ENCODE data around the gene P2RY11. TPM values are rescaled to one million over a fixed set of nuclear protein-coding genes. Genes with fewer than 3 reads are reported as not detected.

The P2RY11 gene
- total RNA-seq, 2 donors from 2014 or later = 114 to 237 TPM

- H3K4me1 Mint-ChIP-seq = peaks cover 40% of the 10 kb centered on the region
These were observed 6.6 kb upstream of the P2RY11 start for GRCh38 chr19:10104665-10105508.

GRCh38 chr19:10105509-10106099 is 5.9 kb upstream of the P2RY11 start:
- peaks cover 77% of the 10 kb centered on the region for H3K36me3 Mint-ChIP-seq (ENCODE audit: low read depth)
- peak overlapping the region; percentile 97 for H3K27ac Mint-ChIP-seq
- H3K4me1 Mint-ChIP-seq = peaks cover 40% of the 10 kb centered on the region
- ATAC-seq (replicated peaks) = peak; percentile 54
- H3K9me3 Mint-ChIP-seq = no peaks in the 10 kb centered on the region
- peak overlapping the region; percentile 99 for H3K4me3 Mint-ChIP-seq
- no peaks in the 10 kb centered on the region for H3K27me3 Mint-ChIP-seq

More at GRCh38 chr19:10104665-10105508, 6.6 kb upstream of the P2RY11 start:
- Mint-ChIP-seq H3K4me3 (peak overlapping the region; percentile 99), H3K36me3 (ENCODE audit: low read depth) (peaks cover 73% of the 10 kb centered on the region), H3K9me3 (no peaks in the 10 kb centered on the region), H3K27ac (peak overlapping the region; percentile 97), H3K27me3 (no peaks in the 10 kb centered on the region)
- peak; percentile 75 for ATAC-seq (replicated peaks)

- ATAC-seq (replicated peaks) = peak; percentile 68
- H3K27me3 Mint-ChIP-seq = no peaks in the 10 kb centered on the region
- H3K27ac Mint-ChIP-seq = peak within 1 kb of the TSS; percentile 97
- peaks cover 82% of the 10 kb centered on the region for H3K36me3 Mint-ChIP-seq (ENCODE audit: low read depth)
- H3K4me1 Mint-ChIP-seq = peaks cover 43% of the 10 kb centered on the region
- no peaks in the 10 kb centered on the region for H3K9me3 Mint-ChIP-seq
- peak within 1 kb of the TSS; percentile 99 for H3K4me3 Mint-ChIP-seq
These were observed 5.2 kb upstream of the P2RY11 start, which contains the start of gene PPAN for GRCh38 chr19:10106100-10106936. TSS of gene PPAN (plus strand) at chr19:10106362. CDS start at chr19:10106395, 33 bp downstream.

GRCh38 chr19:10107254-10107653 is 4.2 kb upstream of the P2RY11 start:
- Mint-ChIP-seq H3K27me3 (no peaks in the 10 kb centered on the region), H3K4me3 (peak overlapping the region; percentile 99), H3K9me3 (no peaks in the 10 kb centered on the region), H3K27ac (peak overlapping the region; percentile 97), H3K36me3 (ENCODE audit: low read depth) (peaks cover 87% of the 10 kb centered on the region), H3K4me1 (peaks cover 44% of the 10 kb centered on the region)
- ATAC-seq (replicated peaks) = no peak

GRCh38 chr19:10107817-10108367 is 3.6 kb upstream of the P2RY11 start:
- Mint-ChIP-seq H3K4me3 (peak overlapping the region; percentile 99), H3K36me3 (ENCODE audit: low read depth) (peaks cover 87% of the 10 kb centered on the region), H3K27me3 (no peaks in the 10 kb centered on the region), H3K9me3 (no peaks in the 10 kb centered on the region), H3K27ac (peak overlapping the region; percentile 97), H3K4me1 (peaks cover 44% of the 10 kb centered on the region)
- no peak for ATAC-seq (replicated peaks)

- H3K27me3 Mint-ChIP-seq = no peaks in the 10 kb centered on the region
- peak overlapping the region; percentile 99 for H3K4me3 Mint-ChIP-seq
- no peak for ATAC-seq (replicated peaks)
- peak overlapping the region; percentile 95 for H3K27ac Mint-ChIP-seq
- H3K4me1 Mint-ChIP-seq = peaks cover 42% of the 10 kb centered on the region
- peaks cover 99% of the 10 kb centered on the region for H3K36me3 Mint-ChIP-seq (ENCODE audit: low read depth)
- H3K9me3 Mint-ChIP-seq = no peaks in the 10 kb centered on the region
These were observed 2.0 kb upstream of the P2RY11 start for GRCh38 chr19:10109528-10109927.

- H3K27ac Mint-ChIP-seq = peak overlapping the region; percentile 95
- peaks cover 34% of the 10 kb centered on the region for H3K4me1 Mint-ChIP-seq
- peaks cover 100% of the 10 kb centered on the region for H3K36me3 Mint-ChIP-seq (ENCODE audit: low read depth)
- no peak for ATAC-seq (replicated peaks)
- no peaks in the 10 kb centered on the region for H3K27me3 Mint-ChIP-seq
- H3K4me3 Mint-ChIP-seq = peak overlapping the region; percentile 99
- H3K9me3 Mint-ChIP-seq = no peaks in the 10 kb centered on the region
These were observed 1.2 kb upstream of the P2RY11 start for GRCh38 chr19:10110076-10110971.

GRCh38 chr19:10110972-10111317 is 548 bp upstream of the P2RY11 start:
- Mint-ChIP-seq H3K4me1 (peaks cover 30% of the 10 kb centered on the region), H3K27me3 (no peaks in the 10 kb centered on the region), H3K4me3 (peak overlapping the region; percentile 99), H3K36me3 (ENCODE audit: low read depth) (peaks cover 100% of the 10 kb centered on the region), H3K9me3 (no peaks in the 10 kb centered on the region), H3K27ac (peak overlapping the region; percentile 95)
- ATAC-seq (replicated peaks) = no peak

GRCh38 chr19:10112037-10112761 is 706 bp downstream of the P2RY11 start:
- H3K36me3 Mint-ChIP-seq (ENCODE audit: low read depth) = peaks cover 100% of the 10 kb centered on the region
- H3K4me1 Mint-ChIP-seq = peaks cover 32% of the 10 kb centered on the region
- peak; percentile 69 for ATAC-seq (replicated peaks)
- H3K9me3 Mint-ChIP-seq = no peaks in the 10 kb centered on the region
- H3K4me3 Mint-ChIP-seq = peak overlapping the region; percentile 99
- H3K27ac Mint-ChIP-seq = peak overlapping the region; percentile 95
- H3K27me3 Mint-ChIP-seq = no peaks in the 10 kb centered on the region

GRCh38 chr19:10112895-10113591 is 1.6 kb downstream of the P2RY11 start:
- no peaks in the 10 kb centered on the region for H3K27me3 Mint-ChIP-seq
- H3K9me3 Mint-ChIP-seq = no peaks in the 10 kb centered on the region
- H3K27ac Mint-ChIP-seq = peak overlapping the region; percentile 94
- H3K36me3 Mint-ChIP-seq (ENCODE audit: low read depth) = peaks cover 100% of the 10 kb centered on the region
- H3K4me1 Mint-ChIP-seq = peaks cover 32% of the 10 kb centered on the region
- ATAC-seq (replicated peaks) = peak; percentile 40
- H3K4me3 Mint-ChIP-seq = peak overlapping the region; percentile 99

- Mint-ChIP-seq H3K36me3 (ENCODE audit: low read depth) (peaks cover 100% of the 10 kb centered on the region), H3K27ac (no peak overlapping the region), H3K4me3 (peak overlapping the region; percentile 99), H3K9me3 (no peaks in the 10 kb centered on the region), H3K27me3 (no peaks in the 10 kb centered on the region), H3K4me1 (peaks cover 32% of the 10 kb centered on the region)
- ATAC-seq (replicated peaks) = no peak
These were observed 2.1 kb downstream of the P2RY11 start for GRCh38 chr19:10113592-10113963.

- H3K4me1 Mint-ChIP-seq = peaks cover 36% of the 10 kb centered on the region
- H3K9me3 Mint-ChIP-seq = no peaks in the 10 kb centered on the region
- H3K36me3 Mint-ChIP-seq (ENCODE audit: low read depth) = peaks cover 100% of the 10 kb centered on the region
- H3K27me3 Mint-ChIP-seq = no peaks in the 10 kb centered on the region
- peak overlapping the region; percentile 99 for H3K4me3 Mint-ChIP-seq
- H3K27ac Mint-ChIP-seq = peak overlapping the region; percentile 82
- no peak for ATAC-seq (replicated peaks)
These were observed 2.6 kb downstream of the P2RY11 start for GRCh38 chr19:10113964-10114650.
